ENCODE measurements around the gene PRICKLE2.

DNA sequence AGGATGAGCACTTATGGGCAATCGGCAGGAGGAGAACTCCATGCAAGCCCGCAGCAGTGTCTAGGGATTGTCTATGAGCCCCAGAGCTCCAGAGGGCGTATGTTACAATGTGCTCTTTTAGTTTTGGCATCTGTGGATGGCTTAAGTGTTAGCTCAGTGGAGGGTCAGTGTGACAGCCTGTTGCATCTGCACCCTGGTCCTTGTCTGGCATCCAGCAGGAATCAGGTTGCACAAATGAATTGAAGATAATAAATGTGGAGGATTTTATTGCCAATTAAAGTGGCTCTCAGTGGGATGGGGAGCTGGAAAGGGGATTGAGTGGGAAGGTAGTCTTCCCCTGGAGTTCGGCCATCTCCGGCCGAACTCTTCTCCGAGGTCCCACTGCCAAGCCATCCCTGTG lies 11.8 kb upstream of the PRICKLE2 start:
- TF ChIP-seq, protein P1, sequence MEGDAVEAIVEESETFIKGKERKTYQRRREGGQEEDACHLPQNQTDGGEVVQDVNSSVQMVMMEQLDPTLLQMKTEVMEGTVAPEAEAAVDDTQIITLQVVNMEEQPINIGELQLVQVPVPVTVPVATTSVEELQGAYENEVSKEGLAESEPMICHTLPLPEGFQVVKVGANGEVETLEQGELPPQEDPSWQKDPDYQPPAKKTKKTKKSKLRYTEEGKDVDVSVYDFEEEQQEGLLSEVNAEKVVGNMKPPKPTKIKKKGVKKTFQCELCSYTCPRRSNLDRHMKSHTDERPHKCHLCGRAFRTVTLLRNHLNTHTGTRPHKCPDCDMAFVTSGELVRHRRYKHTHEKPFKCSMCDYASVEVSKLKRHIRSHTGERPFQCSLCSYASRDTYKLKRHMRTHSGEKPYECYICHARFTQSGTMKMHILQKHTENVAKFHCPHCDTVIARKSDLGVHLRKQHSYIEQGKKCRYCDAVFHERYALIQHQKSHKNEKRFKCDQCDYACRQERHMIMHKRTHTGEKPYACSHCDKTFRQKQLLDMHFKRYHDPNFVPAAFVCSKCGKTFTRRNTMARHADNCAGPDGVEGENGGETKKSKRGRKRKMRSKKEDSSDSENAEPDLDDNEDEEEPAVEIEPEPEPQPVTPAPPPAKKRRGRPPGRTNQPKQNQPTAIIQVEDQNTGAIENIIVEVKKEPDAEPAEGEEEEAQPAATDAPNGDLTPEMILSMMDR (IDR thresholded peaks at IDR 0.05; ENCODE audit: insufficient read depth, low read depth, low read length), result no peak
- no peak for TF ChIP-seq EZH2 (IDR thresholded peaks at IDR 0.05; ENCODE audit: insufficient read depth, low read length)
